ENCODE results near the gene SPNS3.

DNA sequence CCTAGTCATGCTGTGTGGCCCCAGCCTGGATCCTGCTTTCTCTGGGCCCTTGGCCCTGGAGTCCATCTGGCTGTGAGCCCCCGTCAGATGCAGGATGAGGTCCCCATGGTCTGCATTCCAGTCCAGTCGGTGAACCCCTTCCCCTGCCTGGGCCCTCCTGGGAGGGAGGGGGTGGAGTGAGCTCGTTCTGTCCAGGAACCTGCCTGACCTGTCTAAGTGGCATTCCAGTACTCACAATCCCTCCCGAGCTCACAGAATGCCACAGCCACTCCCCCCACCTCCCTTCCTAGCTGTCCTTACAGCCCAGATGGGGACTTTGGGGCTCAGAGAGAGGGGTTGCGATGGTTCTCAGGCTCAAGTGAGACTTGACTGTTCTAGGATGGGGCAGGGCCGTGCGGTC lies 80.5 kb downstream of the SPNS3 start:
- TF ChIP-seq CTCF (IDR thresholded peaks at IDR 0.05 in 2 of 3, conservative IDR thresholded peaks at IDR 0.05 in 1 of 3; ENCODE audit: borderline replicate concordance in 1 of 3, insufficient read depth in 1 of 3, low read depth in 2 of 3, low read length in 2 of 3), result no peak
- no peak for TF ChIP-seq EZH2phosphoT487 (IDR thresholded peaks at IDR 0.05; ENCODE audit: borderline replicate concordance)

All from HCT116 (cell line).